GM10248 (cell line): ENCODE results near the gene RAET1L.
"Not testable (repeated sequence)": the region's sequence is repeated elsewhere in the genome, so short reads cannot be mapped to it uniquely, and the experiment has no call there.

Source experiments
- CTCF ChIA-PET: fragments of 300-600 bp; sonication (Branson Sonifier 250); formaldehyde crosslinking; extraction: SDS; loops from one replicate; lab custom pipeline; 2021; ENCODE audit warnings: antibody characterized with exemption; lab: Yijun Ruan, JAX
- POLR2A ChIA-PET: fragments of 350-650 bp; sonication (Branson Sonifier 250); formaldehyde crosslinking; extraction: SDS; loops from one replicate; lab custom pipeline; 2020; ENCODE audit warnings: antibody characterized with exemption; lab: Yijun Ruan, JAX
- DNase-seq: peaks from one replicate; pipeline ENCODE4 v3.0.0; 2012; ENCODE audit errors: extremely low spot score
- CTCF ChIP-seq: IDR thresholded peaks from 2 replicates; pipeline ENCODE4 v1.5.1; 2012; ENCODE audit warnings: mild to moderate bottlenecking, low read depth; ENCODE audit errors: extremely low read depth, missing control alignments, control extremely low read depth

Gene RAET1L

GRCh38 chr6:150068720-150069648 lies 43.7 kb upstream of the RAET1L start, which contains the start of gene ULBP3:
ULBP3 (minus strand) TSS chr6:150069121; CDS start chr6:150069066, 55 bp downstream.
- ChIA-PET POLR2A (no interaction called here), CTCF (interaction anchor here (1.2 to 3.6 kb wide), 2 partner anchors 15 to 40 kb away, joined by 3 to 19 read pairs; no protein-coding TSS in a partner anchor)
- peak; percentile 56 for TF ChIP-seq CTCF
- DNase-seq, result peak; percentile 83

- ChIA-PET POLR2A (no interaction called here), CTCF (interaction anchor here (1.0 to 3.6 kb wide), 3 partner anchors 13 to 328 kb away, joined by 4 to 19 read pairs (median 5); no protein-coding TSS in a partner anchor)
- no peak for TF ChIP-seq CTCF
- DNase-seq, result no peak
Observed at GRCh38 chr6:150068151-150068550, 42.8 kb upstream of the RAET1L start.

GRCh38 chr6:150065083-150065482 lies 39.8 kb upstream of the RAET1L start:
- ChIA-PET CTCF (no interaction called here), POLR2A (no interaction called here)
- TF ChIP-seq CTCF, result no peak
- DNase-seq, result no peak

- TF ChIP-seq CTCF, result no peak
- POLR2A ChIA-PET, result no interaction called here
- no peak for DNase-seq
- CTCF ChIA-PET, result interaction anchor here (1.0 to 1.9 kb wide), 2 partner anchors 9 to 17 kb away, joined by 3 to 6 read pairs; no protein-coding TSS in a partner anchor
Observed at GRCh38 chr6:150063640-150064039, 38.3 kb upstream of the RAET1L start.

- POLR2A ChIA-PET, DNase-seq: not testable (repeated sequence)
- CTCF ChIA-PET, result interaction anchor here (0.6 to 0.9 kb wide), 2 partner anchors 11 kb away, joined by 3 read pairs; no protein-coding TSS in a partner anchor
Observed at GRCh38 chr6:150059973-150060372, 34.6 kb upstream of the RAET1L start.

GRCh38 chr6:150058986-150059385 lies 33.7 kb upstream of the RAET1L start:
- DNase-seq, result no peak
- ChIA-PET CTCF (no interaction called here), POLR2A (no interaction called here)
- TF ChIP-seq CTCF, result no peak
